ENCODE data around the gene NLRP12. TPM values are rescaled to one million over a fixed set of nuclear protein-coding genes. Genes with fewer than 3 reads are reported as not detected.
"Not testable (repeated sequence)": the region's sequence is repeated elsewhere in the genome, so short reads cannot be mapped to it uniquely, and the experiment has no call there.

NLRP12 gene
- total RNA-seq, 1 donor from 2014 or later, result not detected

DNA sequence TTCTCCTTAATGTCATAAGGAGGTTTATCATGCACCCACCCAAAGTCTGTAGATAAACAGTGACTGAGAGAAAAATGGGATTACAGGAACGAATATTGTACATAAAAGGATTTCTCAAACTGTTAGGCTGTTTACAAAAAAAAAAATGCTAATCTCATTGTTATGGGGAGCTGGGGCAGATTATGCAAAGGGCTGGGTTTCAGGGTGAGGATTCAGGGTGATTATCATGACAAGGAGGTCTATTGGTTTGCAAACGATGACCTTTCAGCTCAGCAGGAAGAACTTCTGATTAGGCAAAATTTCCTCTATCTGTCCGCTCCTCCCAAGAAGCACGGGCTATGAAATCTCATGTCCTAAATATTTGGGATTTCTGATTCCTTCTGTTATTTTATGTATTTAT lies 41.4 kb downstream of the NLRP12 start:
- TF ChIP-seq EZH2 (IDR thresholded peaks at IDR 0.05) (no peak), EZH2phosphoT487 (IDR thresholded peaks at IDR 0.05) (no peak), CTCF (IDR thresholded peaks at IDR 0.05) (no peak)
- H3K36me3 ChIP-seq, result no peaks in the 10 kb centered on the region
- no peak overlapping the region for H3K27ac Mint-ChIP-seq
- H3K79me2 ChIP-seq (ENCODE audit: low read depth), result no peaks in the 10 kb centered on the region
- no peak overlapping the region for H3K4me3 ChIP-seq
- DNase-seq (ENCODE audit: low spot score), result no peak
- H3K4me2 ChIP-seq, result no peak overlapping the region
- peaks cover 11% of the 10 kb centered on the region for H3F3A ChIP-seq (ENCODE audit: low read depth)
- no peak overlapping the region for H2AFZ ChIP-seq (replicated peaks)
- H3K36me3 Mint-ChIP-seq, result no peaks in the 10 kb centered on the region
- no peaks in the 10 kb centered on the region for H3K9me3 Mint-ChIP-seq
- H3K27me3 Mint-ChIP-seq (ENCODE audit: insufficient read depth, low read depth), result peaks cover 3% of the 10 kb centered on the region
- H4K20me1 ChIP-seq (ENCODE audit: low read depth), result no peaks in the 10 kb centered on the region
- H3K27ac ChIP-seq, result no peak overlapping the region
- no peak overlapping the region for H3K4me3 Mint-ChIP-seq
- H3K4me1 ChIP-seq, result no peaks in the 10 kb centered on the region
- peaks cover 9% of the 10 kb centered on the region for H3K4me1 Mint-ChIP-seq
- no peak overlapping the region for H3K9ac ChIP-seq
- H3K9me3 ChIP-seq (ENCODE audit: low read depth), result no peaks in the 10 kb centered on the region
- no peaks in the 10 kb centered on the region for H3K27me3 ChIP-seq

DNA sequence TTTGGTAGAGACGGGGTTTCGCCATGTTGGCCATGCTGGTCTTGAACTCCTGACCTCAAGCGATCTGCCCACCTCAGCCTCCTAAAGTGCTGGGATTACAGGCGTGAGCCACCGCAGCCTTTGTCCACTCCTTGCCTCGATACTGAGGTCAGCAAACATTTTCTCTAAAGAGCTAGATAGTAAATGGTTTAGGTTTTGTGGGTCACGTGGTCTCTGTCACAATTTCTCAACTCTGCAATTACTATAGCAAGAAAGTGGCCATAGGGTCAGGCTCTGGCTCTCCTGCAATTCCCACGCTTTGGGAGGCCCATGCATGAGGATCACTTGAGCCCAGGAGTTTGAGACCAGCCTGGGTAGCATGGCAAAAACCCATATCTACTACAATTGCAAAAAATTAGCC lies 42.8 kb downstream of the NLRP12 start:
- not testable (repeated sequence) for H3K36me3 Mint-ChIP-seq; DNase-seq (ENCODE audit: low spot score); H4K20me1 ChIP-seq (ENCODE audit: low read depth); H3K9ac ChIP-seq; H3K4me1 Mint-ChIP-seq; H3K27me3 Mint-ChIP-seq (ENCODE audit: insufficient read depth, low read depth); H3K27ac ChIP-seq; H3K36me3 ChIP-seq; H3K9me3 ChIP-seq (ENCODE audit: low read depth); H3K4me3 Mint-ChIP-seq; H3K9me3 Mint-ChIP-seq; H3K4me3 ChIP-seq; H3K27ac Mint-ChIP-seq; H2AFZ ChIP-seq (replicated peaks); H3K27me3 ChIP-seq; H3K4me1 ChIP-seq; H3K79me2 ChIP-seq (ENCODE audit: low read depth); H3K4me2 ChIP-seq
- peaks cover 11% of the 10 kb centered on the region for H3F3A ChIP-seq (ENCODE audit: low read depth)

- H3K27ac Mint-ChIP-seq, result no peak overlapping the region
Observed at GRCh38 chr19:53780506-53780905, 43.6 kb downstream of the NLRP12 start.

DNA sequence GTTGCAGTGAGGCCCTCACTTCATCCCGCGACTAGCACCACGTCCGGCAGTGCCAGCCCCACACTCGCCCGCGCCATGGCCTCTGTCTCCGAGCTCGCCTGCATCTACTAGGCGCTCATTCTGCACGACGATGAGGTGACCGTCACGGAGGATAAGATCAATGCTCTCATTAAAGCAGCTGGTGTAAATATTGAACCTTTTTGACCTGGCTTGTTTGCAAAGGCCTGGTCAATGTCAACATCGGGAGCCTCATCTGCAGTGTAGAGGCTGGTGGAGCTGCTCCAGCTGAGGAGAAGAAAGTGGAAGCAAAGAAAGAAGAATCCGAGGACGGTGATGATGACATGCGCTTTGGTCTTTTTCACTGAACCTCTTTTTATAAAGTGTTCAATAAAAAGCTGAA lies 48.6 kb downstream of the NLRP12 start:
- TF ChIP-seq EZH2 (IDR thresholded peaks at IDR 0.05), result no peak
- TF ChIP-seq EZH2phosphoT487 (IDR thresholded peaks at IDR 0.05), result no peak
- no peak for TF ChIP-seq CTCF (IDR thresholded peaks at IDR 0.05)
- H3K36me3 Mint-ChIP-seq, result no peaks in the 10 kb centered on the region
- H3K27me3 Mint-ChIP-seq (ENCODE audit: insufficient read depth, low read depth), result peaks cover 3% of the 10 kb centered on the region
- H3K9me3 Mint-ChIP-seq, result no peaks in the 10 kb centered on the region
- Histone ChIP-seq H3K27ac (no peak overlapping the region), H3K9me3 (ENCODE audit: low read depth) (no peaks in the 10 kb centered on the region), H4K20me1 (ENCODE audit: low read depth) (no peaks in the 10 kb centered on the region), H3K9ac (no peak overlapping the region), H3K36me3 (no peaks in the 10 kb centered on the region), H3F3A (ENCODE audit: low read depth) (peaks cover 8% of the 10 kb centered on the region), H3K4me1 (peaks cover 5% of the 10 kb centered on the region), H3K4me3 (no peak overlapping the region), H3K27me3 (no peaks in the 10 kb centered on the region), H3K4me2 (no peak overlapping the region), H2AFZ (replicated peaks) (no peak overlapping the region), H3K79me2 (ENCODE audit: low read depth) (no peaks in the 10 kb centered on the region)
- DNase-seq (ENCODE audit: low spot score), result no peak
- no peak overlapping the region for H3K27ac Mint-ChIP-seq
- no peak overlapping the region for H3K4me3 Mint-ChIP-seq
- H3K4me1 Mint-ChIP-seq, result no peaks in the 10 kb centered on the region

More at GRCh38 chr19:53780506-53780905, 43.6 kb downstream of the NLRP12 start:
- H3K4me3 ChIP-seq, result no peak overlapping the region
- H3K27ac ChIP-seq, result no peak overlapping the region
- Mint-ChIP-seq H3K4me1 (peaks cover 5% of the 10 kb centered on the region), H3K4me3 (no peak overlapping the region), H3K27me3 (ENCODE audit: insufficient read depth, low read depth) (peaks cover 3% of the 10 kb centered on the region), H3K9me3 (no peaks in the 10 kb centered on the region), H3K36me3 (no peaks in the 10 kb centered on the region)
- TF ChIP-seq EZH2phosphoT487 (IDR thresholded peaks at IDR 0.05), result no peak
- no peak for TF ChIP-seq EZH2 (IDR thresholded peaks at IDR 0.05)
- TF ChIP-seq CTCF (IDR thresholded peaks at IDR 0.05), result no peak
- no peaks in the 10 kb centered on the region for H3K4me1 ChIP-seq
- H3F3A ChIP-seq (ENCODE audit: low read depth), result peaks cover 11% of the 10 kb centered on the region
- no peaks in the 10 kb centered on the region for H3K27me3 ChIP-seq
- no peak overlapping the region for H3K4me2 ChIP-seq
- no peak for DNase-seq (ENCODE audit: low spot score)
- H3K9ac ChIP-seq, result no peak overlapping the region
- H2AFZ ChIP-seq (replicated peaks), result no peak overlapping the region
- H4K20me1 ChIP-seq (ENCODE audit: low read depth), result no peaks in the 10 kb centered on the region
- H3K79me2 ChIP-seq (ENCODE audit: low read depth), result no peaks in the 10 kb centered on the region
- no peaks in the 10 kb centered on the region for H3K36me3 ChIP-seq
- no peaks in the 10 kb centered on the region for H3K9me3 ChIP-seq (ENCODE audit: low read depth)

GRCh38 chr19:53774491-53774890 lies 49.6 kb downstream of the NLRP12 start:
- H3K9ac ChIP-seq; H2AFZ ChIP-seq (replicated peaks); H4K20me1 ChIP-seq (ENCODE audit: low read depth); H3K36me3 Mint-ChIP-seq; H3K79me2 ChIP-seq (ENCODE audit: low read depth); H3K9me3 Mint-ChIP-seq; H3K27me3 ChIP-seq; H3K27ac ChIP-seq; DNase-seq (ENCODE audit: low spot score); H3K36me3 ChIP-seq; H3K4me3 Mint-ChIP-seq; H3F3A ChIP-seq (ENCODE audit: low read depth); H3K27me3 Mint-ChIP-seq (ENCODE audit: insufficient read depth, low read depth); H3K9me3 ChIP-seq (ENCODE audit: low read depth); H3K4me2 ChIP-seq; H3K4me3 ChIP-seq; H3K4me1 Mint-ChIP-seq; H3K27ac Mint-ChIP-seq; H3K4me1 ChIP-seq: not testable (repeated sequence)
